ENCODE measurements around the gene VSTM2B.
A peak's percentile ranks its signal among the peaks of the same experiment; 100 is the strongest.

DNA sequence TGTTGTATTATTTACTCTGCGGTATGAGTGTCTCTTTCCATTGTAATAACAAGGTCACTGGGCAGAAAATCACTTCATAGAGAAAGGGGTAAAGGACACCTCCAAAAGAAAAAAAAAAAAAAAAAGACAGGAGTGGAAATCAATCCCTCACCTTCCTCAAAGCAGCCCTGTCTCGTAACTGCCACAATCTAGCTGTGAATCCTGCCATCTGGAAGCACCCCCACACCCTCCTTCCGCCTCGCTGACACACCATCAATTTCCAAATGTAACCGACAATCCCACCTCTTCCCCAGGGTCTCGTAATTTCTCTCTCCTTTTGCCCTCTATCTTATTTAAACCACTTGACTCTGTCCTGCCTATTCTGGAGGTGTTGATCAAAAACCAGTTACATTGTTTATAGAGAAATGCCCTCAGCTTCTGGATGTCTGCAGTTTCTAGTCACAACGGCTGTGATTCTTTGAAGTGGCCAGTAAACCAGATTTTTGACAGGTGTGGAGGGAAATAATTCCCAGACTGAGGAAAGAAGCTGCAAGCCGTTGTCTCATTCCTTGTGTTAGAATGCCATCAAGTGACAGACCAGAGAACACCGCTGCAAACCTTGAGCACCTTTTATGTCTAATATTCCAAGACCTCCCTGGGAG is 71.2 kb downstream of the VSTM2B start:
- no peak for TF ChIP-seq POLR2A (IDR thresholded peaks at IDR 0.05)
- TF ChIP-seq, protein P1, sequence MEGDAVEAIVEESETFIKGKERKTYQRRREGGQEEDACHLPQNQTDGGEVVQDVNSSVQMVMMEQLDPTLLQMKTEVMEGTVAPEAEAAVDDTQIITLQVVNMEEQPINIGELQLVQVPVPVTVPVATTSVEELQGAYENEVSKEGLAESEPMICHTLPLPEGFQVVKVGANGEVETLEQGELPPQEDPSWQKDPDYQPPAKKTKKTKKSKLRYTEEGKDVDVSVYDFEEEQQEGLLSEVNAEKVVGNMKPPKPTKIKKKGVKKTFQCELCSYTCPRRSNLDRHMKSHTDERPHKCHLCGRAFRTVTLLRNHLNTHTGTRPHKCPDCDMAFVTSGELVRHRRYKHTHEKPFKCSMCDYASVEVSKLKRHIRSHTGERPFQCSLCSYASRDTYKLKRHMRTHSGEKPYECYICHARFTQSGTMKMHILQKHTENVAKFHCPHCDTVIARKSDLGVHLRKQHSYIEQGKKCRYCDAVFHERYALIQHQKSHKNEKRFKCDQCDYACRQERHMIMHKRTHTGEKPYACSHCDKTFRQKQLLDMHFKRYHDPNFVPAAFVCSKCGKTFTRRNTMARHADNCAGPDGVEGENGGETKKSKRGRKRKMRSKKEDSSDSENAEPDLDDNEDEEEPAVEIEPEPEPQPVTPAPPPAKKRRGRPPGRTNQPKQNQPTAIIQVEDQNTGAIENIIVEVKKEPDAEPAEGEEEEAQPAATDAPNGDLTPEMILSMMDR (IDR thresholded peaks at IDR 0.05): peak in 3 of 7 experiments; percentile 17 to 40 (median 21)
